ENCODE data around the gene ARFGEF2.
"Not testable (repeated sequence)": the region's sequence is repeated elsewhere in the genome, so short reads cannot be mapped to it uniquely, and the experiment has no call there.

The ARFGEF2 gene

GRCh38 chr20:48886194-48886593, 35.3 kb upstream of the ARFGEF2 start:
- H3K9me3 ChIP-seq (ENCODE audit: control insufficient read depth in 2 of 2, low read length in 2 of 2): no peaks in the 10 kb centered on the region
- no peaks in the 10 kb centered on the region for H3K36me3 ChIP-seq (ENCODE audit: control insufficient read depth in 2 of 2, insufficient read depth in 2 of 2, low read length in 2 of 2)
- H3K27me3 ChIP-seq (ENCODE audit: control insufficient read depth in 2 of 2, insufficient read depth in 2 of 2, low read length in 2 of 2): no peaks in the 10 kb centered on the region
- no peak overlapping the region for H3K9ac ChIP-seq (ENCODE audit: low read depth in 1 of 2, low read length in 2 of 2)
- H3K4me3 ChIP-seq (ENCODE audit: low read length in 2 of 2): no peak overlapping the region
- no peaks in the 10 kb centered on the region for H3K4me1 ChIP-seq (ENCODE audit: control insufficient read depth in 2 of 2, insufficient read depth in 2 of 2, low read length in 2 of 2)
- no peak overlapping the region for H3K27ac ChIP-seq (ENCODE audit: low read depth in 2 of 2, low read length in 2 of 2)

DNA sequence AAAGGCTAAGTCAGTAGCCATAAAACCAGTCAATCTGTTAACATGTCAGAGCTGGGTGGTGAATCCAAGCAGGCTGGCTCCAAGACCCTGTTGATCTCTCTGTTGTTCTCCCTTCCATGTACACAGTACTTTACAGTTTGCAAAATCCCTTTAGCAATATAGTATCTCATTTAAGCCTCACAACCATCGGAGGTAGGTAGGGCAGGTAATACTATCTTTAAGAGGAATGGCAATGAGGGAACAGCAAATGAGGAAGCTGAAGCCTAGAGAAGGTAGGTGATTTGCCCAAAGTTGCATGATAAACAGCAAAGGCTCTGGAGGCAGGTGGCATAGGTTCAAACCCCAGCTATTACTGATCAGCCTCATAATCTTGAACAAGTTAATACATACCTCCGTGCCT, 34.7 kb upstream of the ARFGEF2 start:
- Histone ChIP-seq H3K9ac (ENCODE audit: low read depth in 1 of 2, low read length in 2 of 2) (no peak overlapping the region), H3K36me3 (ENCODE audit: control insufficient read depth in 2 of 2, insufficient read depth in 2 of 2, low read length in 2 of 2) (no peaks in the 10 kb centered on the region), H3K27ac (ENCODE audit: low read depth in 2 of 2, low read length in 2 of 2) (no peak overlapping the region), H3K9me3 (ENCODE audit: control insufficient read depth in 2 of 2, low read length in 2 of 2) (no peaks in the 10 kb centered on the region), H3K4me1 (ENCODE audit: control insufficient read depth in 2 of 2, insufficient read depth in 2 of 2, low read length in 2 of 2) (no peaks in the 10 kb centered on the region), H3K27me3 (ENCODE audit: control insufficient read depth in 2 of 2, insufficient read depth in 2 of 2, low read length in 2 of 2) (no peaks in the 10 kb centered on the region), H3K4me3 (ENCODE audit: low read length in 2 of 2) (no peak overlapping the region)

GRCh38 chr20:48888517-48888916, 33.0 kb upstream of the ARFGEF2 start:
- not testable (repeated sequence) for H3K27ac ChIP-seq (ENCODE audit: low read depth in 2 of 2, low read length in 2 of 2); H3K4me1 ChIP-seq (ENCODE audit: control insufficient read depth in 2 of 2, insufficient read depth in 2 of 2, low read length in 2 of 2); H3K4me3 ChIP-seq (ENCODE audit: low read length in 2 of 2); H3K27me3 ChIP-seq (ENCODE audit: control insufficient read depth in 2 of 2, insufficient read depth in 2 of 2, low read length in 2 of 2); H3K9me3 ChIP-seq (ENCODE audit: control insufficient read depth in 2 of 2, low read length in 2 of 2); H3K36me3 ChIP-seq (ENCODE audit: control insufficient read depth in 2 of 2, insufficient read depth in 2 of 2, low read length in 2 of 2); H3K9ac ChIP-seq (ENCODE audit: low read depth in 1 of 2, low read length in 2 of 2)

- Histone ChIP-seq H3K9me3 (ENCODE audit: control insufficient read depth in 2 of 2, low read length in 2 of 2) (no peaks in the 10 kb centered on the region), H3K4me1 (ENCODE audit: control insufficient read depth in 2 of 2, insufficient read depth in 2 of 2, low read length in 2 of 2) (no peaks in the 10 kb centered on the region), H3K27me3 (ENCODE audit: control insufficient read depth in 2 of 2, insufficient read depth in 2 of 2, low read length in 2 of 2) (no peaks in the 10 kb centered on the region), H3K27ac (ENCODE audit: low read depth in 2 of 2, low read length in 2 of 2) (no peak overlapping the region), H3K4me3 (ENCODE audit: low read length in 2 of 2) (no peak overlapping the region), H3K9ac (ENCODE audit: low read depth in 1 of 2, low read length in 2 of 2) (no peak overlapping the region), H3K36me3 (ENCODE audit: control insufficient read depth in 2 of 2, insufficient read depth in 2 of 2, low read length in 2 of 2) (no peaks in the 10 kb centered on the region)
These were observed 32.2 kb upstream of the ARFGEF2 start for GRCh38 chr20:48889140-48889790.

DNA sequence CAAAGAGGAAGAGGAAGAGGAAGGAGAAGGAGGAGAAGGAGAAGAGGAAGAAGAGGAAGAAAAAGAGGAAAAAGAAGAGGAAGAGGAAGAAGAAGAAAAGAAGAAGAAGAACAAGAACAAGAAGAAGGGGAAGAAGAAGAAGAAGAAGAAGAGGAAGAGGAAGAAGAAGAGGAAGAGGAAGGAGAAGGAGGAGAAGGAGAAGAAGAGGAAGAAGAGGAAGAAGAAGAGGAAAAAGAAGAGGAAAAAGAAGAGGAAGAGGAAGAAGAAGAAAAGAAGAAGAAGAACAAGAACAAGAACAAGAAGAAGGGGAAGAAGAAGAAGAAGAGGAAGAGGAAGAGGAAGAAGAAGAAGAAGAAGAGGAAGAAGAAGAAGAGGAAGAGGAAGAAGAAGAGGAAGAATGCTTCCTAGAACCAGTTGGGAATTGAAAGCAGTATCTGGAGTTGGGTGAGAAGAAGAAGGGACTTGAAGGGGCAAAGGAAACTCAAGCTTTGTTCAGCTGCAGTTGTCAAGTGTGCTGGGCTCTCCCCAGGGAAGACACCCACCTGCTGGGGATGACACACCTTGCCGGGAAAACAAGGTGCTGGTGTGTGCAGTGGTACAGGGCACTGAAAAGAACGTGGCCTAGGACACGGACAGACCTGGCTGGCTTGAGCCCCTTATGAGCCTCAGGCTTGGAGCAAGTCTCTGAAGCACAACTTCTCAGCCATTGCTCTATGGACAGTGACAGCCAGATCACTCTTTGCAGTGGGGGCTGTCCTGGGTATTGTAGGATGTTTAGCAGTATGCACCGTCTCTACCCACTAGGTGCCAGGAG, 30.1 kb upstream of the ARFGEF2 start:
- no peaks in the 10 kb centered on the region for H3K27me3 ChIP-seq (ENCODE audit: control insufficient read depth in 2 of 2, insufficient read depth in 2 of 2, low read length in 2 of 2)
- no peaks in the 10 kb centered on the region for H3K36me3 ChIP-seq (ENCODE audit: control insufficient read depth in 2 of 2, insufficient read depth in 2 of 2, low read length in 2 of 2)
- H3K4me3 ChIP-seq (ENCODE audit: low read length in 2 of 2): no peak overlapping the region
- no peak overlapping the region for H3K9ac ChIP-seq (ENCODE audit: low read depth in 1 of 2, low read length in 2 of 2)
- no peak overlapping the region for H3K27ac ChIP-seq (ENCODE audit: low read depth in 2 of 2, low read length in 2 of 2)
- H3K9me3 ChIP-seq (ENCODE audit: control insufficient read depth in 2 of 2, low read length in 2 of 2): no peaks in the 10 kb centered on the region
- no peaks in the 10 kb centered on the region for H3K4me1 ChIP-seq (ENCODE audit: control insufficient read depth in 2 of 2, insufficient read depth in 2 of 2, low read length in 2 of 2)

GRCh38 chr20:48892049-48892470, 29.5 kb upstream of the ARFGEF2 start:
- H3K36me3 ChIP-seq (ENCODE audit: control insufficient read depth in 2 of 2, insufficient read depth in 2 of 2, low read length in 2 of 2): no peaks in the 10 kb centered on the region
- no peak overlapping the region for H3K9ac ChIP-seq (ENCODE audit: low read depth in 1 of 2, low read length in 2 of 2)
- no peaks in the 10 kb centered on the region for H3K9me3 ChIP-seq (ENCODE audit: control insufficient read depth in 2 of 2, low read length in 2 of 2)
- H3K4me3 ChIP-seq (ENCODE audit: low read length in 2 of 2): no peak overlapping the region
- H3K27ac ChIP-seq (ENCODE audit: low read depth in 2 of 2, low read length in 2 of 2): no peak overlapping the region
- H3K4me1 ChIP-seq (ENCODE audit: control insufficient read depth in 2 of 2, insufficient read depth in 2 of 2, low read length in 2 of 2): no peaks in the 10 kb centered on the region
- H3K27me3 ChIP-seq (ENCODE audit: control insufficient read depth in 2 of 2, insufficient read depth in 2 of 2, low read length in 2 of 2): no peaks in the 10 kb centered on the region

- H3K27ac ChIP-seq (ENCODE audit: low read depth in 2 of 2, low read length in 2 of 2): no peak overlapping the region
- no peak overlapping the region for H3K4me3 ChIP-seq (ENCODE audit: low read length in 2 of 2)
- no peak overlapping the region for H3K9ac ChIP-seq (ENCODE audit: low read depth in 1 of 2, low read length in 2 of 2)
- H3K9me3 ChIP-seq (ENCODE audit: control insufficient read depth in 2 of 2, low read length in 2 of 2): no peaks in the 10 kb centered on the region
- no peaks in the 10 kb centered on the region for H3K36me3 ChIP-seq (ENCODE audit: control insufficient read depth in 2 of 2, insufficient read depth in 2 of 2, low read length in 2 of 2)
- no peaks in the 10 kb centered on the region for H3K27me3 ChIP-seq (ENCODE audit: control insufficient read depth in 2 of 2, insufficient read depth in 2 of 2, low read length in 2 of 2)
- no peaks in the 10 kb centered on the region for H3K4me1 ChIP-seq (ENCODE audit: control insufficient read depth in 2 of 2, insufficient read depth in 2 of 2, low read length in 2 of 2)
These were observed 28.6 kb upstream of the ARFGEF2 start for GRCh38 chr20:48892891-48893290.

GRCh38 chr20:48893374-48893773, 28.1 kb upstream of the ARFGEF2 start:
- no peak overlapping the region for H3K9ac ChIP-seq (ENCODE audit: low read depth in 1 of 2, low read length in 2 of 2)
- no peaks in the 10 kb centered on the region for H3K27me3 ChIP-seq (ENCODE audit: control insufficient read depth in 2 of 2, insufficient read depth in 2 of 2, low read length in 2 of 2)
- H3K36me3 ChIP-seq (ENCODE audit: control insufficient read depth in 2 of 2, insufficient read depth in 2 of 2, low read length in 2 of 2): no peaks in the 10 kb centered on the region
- no peaks in the 10 kb centered on the region for H3K4me1 ChIP-seq (ENCODE audit: control insufficient read depth in 2 of 2, insufficient read depth in 2 of 2, low read length in 2 of 2)
- no peak overlapping the region for H3K4me3 ChIP-seq (ENCODE audit: low read length in 2 of 2)
- H3K27ac ChIP-seq (ENCODE audit: low read depth in 2 of 2, low read length in 2 of 2): no peak overlapping the region
- H3K9me3 ChIP-seq (ENCODE audit: control insufficient read depth in 2 of 2, low read length in 2 of 2): no peaks in the 10 kb centered on the region

DNA sequence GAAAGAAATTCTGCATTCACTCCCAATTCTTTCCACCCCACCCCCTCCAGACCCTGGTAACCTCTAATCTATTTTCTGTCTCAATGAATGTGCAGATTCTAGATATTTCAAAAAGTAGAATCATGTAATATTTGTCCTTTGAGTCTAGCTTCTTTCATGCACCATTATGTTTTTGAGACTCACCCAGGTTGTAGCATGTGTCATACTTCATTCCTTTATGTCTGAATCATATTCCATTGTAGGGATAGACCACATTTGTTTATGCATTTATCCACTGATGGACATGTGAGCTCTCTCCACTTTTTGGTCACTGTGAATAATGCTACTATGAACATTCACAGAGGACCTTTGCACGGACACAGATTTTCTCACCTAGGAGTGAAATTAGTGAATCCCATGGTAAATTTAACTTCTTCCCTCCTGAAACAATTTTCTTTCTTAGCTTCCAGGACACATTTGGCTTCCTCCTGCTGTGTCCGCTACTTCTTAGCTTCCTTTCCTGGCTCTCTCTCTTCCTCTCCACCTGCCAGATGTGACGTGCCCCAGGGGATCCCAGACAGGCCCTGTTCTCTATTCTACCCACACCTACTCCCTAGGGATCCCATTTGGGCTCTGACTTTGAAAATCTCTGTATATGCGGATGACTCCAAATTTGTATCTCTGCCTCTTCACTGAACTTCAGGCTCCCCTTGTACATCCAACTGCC, 24.1 kb upstream of the ARFGEF2 start:
- Histone ChIP-seq H3K36me3 (ENCODE audit: control insufficient read depth in 2 of 2, insufficient read depth in 2 of 2, low read length in 2 of 2) (no peaks in the 10 kb centered on the region), H3K27ac (ENCODE audit: low read depth in 2 of 2, low read length in 2 of 2) (no peak overlapping the region), H3K4me1 (ENCODE audit: control insufficient read depth in 2 of 2, insufficient read depth in 2 of 2, low read length in 2 of 2) (peaks cover 0 to 2% of the 10 kb centered on the region in 2 donors), H3K27me3 (ENCODE audit: control insufficient read depth in 2 of 2, insufficient read depth in 2 of 2, low read length in 2 of 2) (no peaks in the 10 kb centered on the region), H3K9ac (ENCODE audit: low read depth in 1 of 2, low read length in 2 of 2) (no peak overlapping the region), H3K9me3 (ENCODE audit: control insufficient read depth in 2 of 2, low read length in 2 of 2) (no peaks in the 10 kb centered on the region), H3K4me3 (ENCODE audit: low read length in 2 of 2) (no peak overlapping the region)

DNA sequence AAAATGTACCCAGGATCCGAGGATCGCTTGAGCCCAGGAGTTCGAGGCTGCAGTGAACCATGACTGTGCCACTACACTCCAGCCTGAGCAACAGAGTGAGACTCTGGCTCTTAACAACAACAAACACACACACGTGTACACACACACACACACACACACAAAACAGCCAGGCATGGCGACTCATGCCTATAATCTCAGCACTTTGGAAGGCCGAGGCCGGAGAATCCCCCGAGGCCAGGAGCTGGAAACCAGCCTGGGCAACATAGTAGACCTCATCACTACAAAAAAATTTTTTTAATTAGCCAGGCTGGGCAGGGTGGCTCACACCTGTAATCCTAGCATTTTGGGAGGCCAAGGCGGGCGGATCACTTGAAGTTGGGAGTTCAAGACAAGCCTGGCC, 23.3 kb upstream of the ARFGEF2 start:
- Histone ChIP-seq H3K9ac (ENCODE audit: low read depth in 1 of 2, low read length in 2 of 2) (no peak overlapping the region), H3K27me3 (ENCODE audit: control insufficient read depth in 2 of 2, insufficient read depth in 2 of 2, low read length in 2 of 2) (no peaks in the 10 kb centered on the region), H3K4me3 (ENCODE audit: low read length in 2 of 2) (no peak overlapping the region), H3K9me3 (ENCODE audit: control insufficient read depth in 2 of 2, low read length in 2 of 2) (no peaks in the 10 kb centered on the region), H3K36me3 (ENCODE audit: control insufficient read depth in 2 of 2, insufficient read depth in 2 of 2, low read length in 2 of 2) (no peaks in the 10 kb centered on the region), H3K4me1 (ENCODE audit: control insufficient read depth in 2 of 2, insufficient read depth in 2 of 2, low read length in 2 of 2) (peaks cover 0 to 2% of the 10 kb centered on the region in 2 donors), H3K27ac (ENCODE audit: low read depth in 2 of 2, low read length in 2 of 2) (no peak overlapping the region)

Data from mucosa of rectum (tissue), 2 donors.